Naive thymus-derived CD4-positive, alpha-beta T cell (primary cell): Measurements from ENCODE around the gene THOP1. TPM values are rescaled to one million over a fixed set of nuclear protein-coding genes. Genes with fewer than 3 reads are reported as not detected.

Source experiments
- ATAC-seq: fragments of 150-1000 bp; cut with Tn5 transposase; 2 replicates; pipeline ENCODE4 v1.10.0; 2021; ENCODE audit warnings: mild to moderate bottlenecking, moderate library complexity
- CTCF ChIA-PET: fragments of 350-600 bp; sonication (Branson Sonifier 250); formaldehyde crosslinking; loops from one replicate; lab custom pipeline; 2021; ENCODE audit warnings: antibody characterized with exemption; lab: Charles Lee
- POLR2A ChIA-PET: fragments of 350-600 bp; sonication (Branson Sonifier 250); formaldehyde crosslinking; loops from one replicate; lab custom pipeline; 2021; ENCODE audit warnings: antibody characterized with exemption, inconsistent platforms; lab: Charles Lee
- DNase-seq, 9 donors: peaks; one replicate each; pipeline versions ENCODE4 v3.0.0 to v3.0.0-alpha.2; 2020 to 2022; ENCODE audit warnings: mixed read lengths in 1 of 9
- H3K27ac ChIP-seq: one replicate; pipeline ENCODE4 v1.7.0; 2013; ENCODE audit warnings: mild to moderate bottlenecking, low read depth, low read length, moderate library complexity
- H3K27me3 ChIP-seq, 2 donors: one replicate each; pipeline ENCODE4 v1.7.0; 2013; ENCODE audit warnings: low read length in 2 of 2, mild to moderate bottlenecking in 2 of 2, moderate library complexity in 2 of 2; ENCODE audit not compliant: control insufficient read depth in 2 of 2, insufficient read depth in 2 of 2
- H3K36me3 ChIP-seq, 3 experiments: 1 replicate in 2 of 3; 2 replicates in 1 of 3; pipeline ENCODE4 v1.7.0; 2013; ENCODE audit warnings: low read length in 3 of 3, mild to moderate bottlenecking in 3 of 3, moderate library complexity in 1 of 3; ENCODE audit not compliant: insufficient read depth in 3 of 3, control insufficient read depth in 2 of 3
- H3K4me1 ChIP-seq, 2 donors: one replicate each; pipeline ENCODE4 v1.7.0; 2013; ENCODE audit warnings: low read length in 2 of 2, mild to moderate bottlenecking in 2 of 2, moderate library complexity in 1 of 2; ENCODE audit not compliant: control insufficient read depth in 2 of 2, insufficient read depth in 2 of 2
- H3K4me3 ChIP-seq: 2 replicates; pipeline ENCODE4 v1.7.0; 2013; ENCODE audit warnings: mild to moderate bottlenecking, low read length
- H3K9me3 ChIP-seq, 3 experiments: 1 replicate in 2 of 3; 2 replicates in 1 of 3; pipeline ENCODE4 v1.7.0; 2013; ENCODE audit warnings: low read length in 3 of 3; ENCODE audit not compliant: control insufficient read depth in 2 of 3
- H3K27ac Mint-ChIP-seq, 9 donors: one replicate each; pipeline ENCODE4 v1.8.0; 2020 to 2022; ENCODE audit warnings: mixed read lengths in 9 of 9, mild to moderate bottlenecking in 8 of 9, moderate library complexity in 5 of 9, inconsistent platforms in 2 of 9
- H3K27me3 Mint-ChIP-seq, 5 donors: one replicate each; pipeline ENCODE4 v1.8.0; 2021 to 2022; ENCODE audit warnings: mixed read lengths in 5 of 5, mild to moderate bottlenecking in 1 of 5
- H3K36me3 Mint-ChIP-seq, 5 donors: one replicate each; pipeline ENCODE4 v1.8.0; 2020 to 2022; ENCODE audit warnings: mixed read lengths in 5 of 5, mild to moderate bottlenecking in 3 of 5, inconsistent platforms in 1 of 5
- H3K4me1 Mint-ChIP-seq, 7 donors: one replicate each; pipeline ENCODE4 v1.8.0; 2020 to 2022; ENCODE audit warnings: mixed read lengths in 7 of 7, mild to moderate bottlenecking in 3 of 7, inconsistent platforms in 1 of 7
- H3K4me3 Mint-ChIP-seq, 10 donors: one replicate each; pipeline ENCODE4 v1.8.0; 2020 to 2022; ENCODE audit warnings: mild to moderate bottlenecking in 10 of 10, mixed read lengths in 10 of 10, moderate library complexity in 6 of 10, inconsistent platforms in 2 of 10
- H3K9me3 Mint-ChIP-seq, 11 donors: one replicate each; pipeline ENCODE4 v1.8.0; 2020 to 2022; ENCODE audit warnings: mixed read lengths in 11 of 11, mild to moderate bottlenecking in 4 of 11, inconsistent platforms in 1 of 11, moderate library complexity in 1 of 11
- intact Hi-C, 2 donors: fragments of 100-400 bp; cut with micrococcal nuclease; formaldehyde crosslinking; loops; one replicate each; pipeline ENCODE4 v1.15.1; 2023
- polyA plus RNA-seq, 2 donors: library from polyadenylated mRNA; unstranded; fragments of 300-500 nt; fragmentation: Illumina TruSeq; gene quantifications; one replicate each; pipeline ENCODE4 v1.2.3, GENCODE V29; 2021
- total RNA-seq, 6 experiments: library from RNA in 5 of 6; stranded (reverse) in 5 of 6; gene quantifications; 1 replicate in 5 of 6; 2 replicates in 1 of 6; pipeline ENCODE4 v1.2.3 and lab custom pipeline; 2021 to 2026

Gene THOP1
- total and polyA plus RNA-seq, 7 experiments from 2014 or later, result 26.4 to 98.2 (median 29.7) TPM

GRCh38 chr19:2771786-2772674 is 13.3 kb upstream of the THOP1 start:
- H3K9me3 Mint-ChIP-seq, result no peaks in the 10 kb centered on the region
- POLR2A ChIA-PET, result no interaction called here
- H3K36me3 Mint-ChIP-seq, result peaks cover 0 to 1% (median 0%) of the 10 kb centered on the region in 5 donors
- H3K27ac Mint-ChIP-seq, result peak overlapping the region in 2 of 9 donors; percentile 38 to 72
- H3K4me1 Mint-ChIP-seq, result peaks cover 18 to 37% (median 32%) of the 10 kb centered on the region in 7 donors
- CTCF ChIA-PET, result no interaction called here
- DNase-seq (no peak), ATAC-seq (no peak)
- no peaks in the 10 kb centered on the region for H3K27me3 Mint-ChIP-seq
- intact Hi-C loops, result no loop called here
- Histone ChIP-seq H3K36me3 (peaks cover 0 to 31% (median 0%) of the 10 kb centered on the region in 3 experiments), H3K27me3 (no peaks in the 10 kb centered on the region), H3K4me3 (no peak overlapping the region), H3K9me3 (no peaks in the 10 kb centered on the region), H3K27ac (no peak overlapping the region), H3K4me1 (peaks cover 8 to 14% of the 10 kb centered on the region in 2 donors)
- peak overlapping the region in 4 of 10 donors; percentile 36 to 64 (median 50) for H3K4me3 Mint-ChIP-seq

DNA sequence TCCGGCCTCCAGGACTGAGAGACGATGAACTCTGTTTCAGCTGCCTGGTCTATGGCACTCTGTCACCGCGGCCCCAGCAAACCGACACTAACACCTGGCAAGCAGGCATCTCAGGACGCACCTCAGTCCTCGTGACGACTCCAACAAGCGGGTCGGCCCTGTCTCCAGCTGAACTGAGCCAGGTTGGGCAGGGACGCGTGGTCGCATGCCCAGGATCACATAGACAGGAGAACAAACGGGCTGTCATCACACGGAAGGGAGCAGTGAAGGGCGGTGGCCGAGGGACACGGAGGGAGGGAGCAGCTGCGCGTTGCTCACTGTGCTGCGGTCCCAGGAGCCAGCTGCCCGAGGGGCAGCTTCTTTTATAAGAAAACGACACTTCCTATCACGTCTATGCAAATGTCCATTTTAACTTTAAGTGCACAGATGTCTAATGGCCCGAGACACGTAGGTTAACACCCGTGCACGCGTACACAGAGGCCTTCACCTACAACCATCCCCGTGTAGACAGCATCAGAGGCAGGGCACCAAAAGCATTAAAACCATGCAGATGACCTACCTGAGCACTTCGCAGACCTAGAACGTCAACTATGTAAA is 11.1 kb upstream of the THOP1 start:
- ChIA-PET POLR2A (no interaction called here), CTCF (no interaction called here)
- ATAC-seq (no peak), DNase-seq (no peak)
- peaks cover 8 to 14% of the 10 kb centered on the region in 2 donors for H3K4me1 ChIP-seq
- H3K9me3 ChIP-seq, result no peaks in the 10 kb centered on the region
- no peaks in the 10 kb centered on the region for H3K27me3 ChIP-seq
- peak overlapping the region in 4 of 10 donors; percentile 4 to 28 (median 15) for H3K4me3 Mint-ChIP-seq
- peaks cover 18 to 42% (median 35%) of the 10 kb centered on the region in 7 donors for H3K4me1 Mint-ChIP-seq
- H3K27me3 Mint-ChIP-seq, result no peaks in the 10 kb centered on the region
- intact Hi-C loops, result no loop called here
- peaks cover 0 to 1% (median 0%) of the 10 kb centered on the region in 5 donors for H3K36me3 Mint-ChIP-seq
- H3K9me3 Mint-ChIP-seq, result no peaks in the 10 kb centered on the region
- H3K27ac ChIP-seq, result no peak overlapping the region
- no peak overlapping the region for H3K4me3 ChIP-seq
- peaks cover 0 to 10% (median 0%) of the 10 kb centered on the region in 3 experiments for H3K36me3 ChIP-seq
- peak overlapping the region in 7 of 9 donors; percentile 18 to 99 (median 59) for H3K27ac Mint-ChIP-seq

GRCh38 chr19:2774953-2775555 is 10.2 kb upstream of the THOP1 start:
- POLR2A ChIA-PET, result interaction anchor here (0.7 to 1.3 kb wide), 2 partner anchors 10 to 73 kb away, joined by 4 read pairs; partner anchors contain the start of gene THOP1
- peaks cover 8 to 14% of the 10 kb centered on the region in 2 donors for H3K4me1 ChIP-seq
- H3K27ac ChIP-seq, result peak overlapping the region; percentile 80
- H3K27me3 Mint-ChIP-seq, result no peaks in the 10 kb centered on the region
- peak overlapping the region; percentile 25 for H3K4me3 ChIP-seq
- DNase-seq, result peak in 1 of 9 donors; percentile 22
- peaks cover 0 to 1% (median 0%) of the 10 kb centered on the region in 5 donors for H3K36me3 Mint-ChIP-seq
- peaks cover 20 to 44% (median 38%) of the 10 kb centered on the region in 7 donors for H3K4me1 Mint-ChIP-seq
- CTCF ChIA-PET, result interaction anchor here (0.8 kb wide), 1 partner anchor 26 kb away, joined by 4 read pairs; no protein-coding TSS in a partner anchor
- peak overlapping the region; percentile 92 to 99 (median 97) for H3K27ac Mint-ChIP-seq
- no peaks in the 10 kb centered on the region for H3K27me3 ChIP-seq
- H3K9me3 ChIP-seq, result no peaks in the 10 kb centered on the region
- peaks cover 0 to 9% (median 0%) of the 10 kb centered on the region in 3 experiments for H3K36me3 ChIP-seq
- H3K9me3 Mint-ChIP-seq, result no peaks in the 10 kb centered on the region
- no peak for ATAC-seq
- H3K4me3 Mint-ChIP-seq, result peak overlapping the region; percentile 79 to 92 (median 84)
- intact Hi-C loops, result no loop called here

GRCh38 chr19:2775556-2776430 is 9.5 kb upstream of the THOP1 start:
- POLR2A ChIA-PET, result interaction anchor here (0.7 to 1.3 kb wide), 2 partner anchors 9 to 74 kb away, joined by 4 read pairs; partner anchors contain the start of gene THOP1
- CTCF ChIA-PET, result interaction anchor here (0.6 to 0.8 kb wide), 4 partner anchors 11 to 388 kb away, joined by 3 to 5 read pairs (median 4); no protein-coding TSS in a partner anchor
- DNase-seq (peak; percentile 34 to 70 (median 51)), ATAC-seq (peak; percentile 79)
- H3K4me1 ChIP-seq, result peaks cover 8 to 14% of the 10 kb centered on the region in 2 donors
- Mint-ChIP-seq H3K4me3 (peak overlapping the region; percentile 79 to 92 (median 84)), H3K4me1 (peaks cover 26 to 51% (median 45%) of the 10 kb centered on the region in 7 donors), H3K9me3 (no peaks in the 10 kb centered on the region), H3K36me3 (peaks cover 0 to 1% (median 0%) of the 10 kb centered on the region in 5 donors), H3K27ac (peak overlapping the region; percentile 92 to 99 (median 97)), H3K27me3 (no peaks in the 10 kb centered on the region)
- H3K4me3 ChIP-seq, result peak overlapping the region; percentile 25
- H3K27ac ChIP-seq, result peak overlapping the region; percentile 80
- no peaks in the 10 kb centered on the region for H3K9me3 ChIP-seq
- H3K36me3 ChIP-seq, result peaks cover 0 to 9% (median 0%) of the 10 kb centered on the region in 3 experiments
- no peaks in the 10 kb centered on the region for H3K27me3 ChIP-seq
- intact Hi-C loops, result no loop called here

DNA sequence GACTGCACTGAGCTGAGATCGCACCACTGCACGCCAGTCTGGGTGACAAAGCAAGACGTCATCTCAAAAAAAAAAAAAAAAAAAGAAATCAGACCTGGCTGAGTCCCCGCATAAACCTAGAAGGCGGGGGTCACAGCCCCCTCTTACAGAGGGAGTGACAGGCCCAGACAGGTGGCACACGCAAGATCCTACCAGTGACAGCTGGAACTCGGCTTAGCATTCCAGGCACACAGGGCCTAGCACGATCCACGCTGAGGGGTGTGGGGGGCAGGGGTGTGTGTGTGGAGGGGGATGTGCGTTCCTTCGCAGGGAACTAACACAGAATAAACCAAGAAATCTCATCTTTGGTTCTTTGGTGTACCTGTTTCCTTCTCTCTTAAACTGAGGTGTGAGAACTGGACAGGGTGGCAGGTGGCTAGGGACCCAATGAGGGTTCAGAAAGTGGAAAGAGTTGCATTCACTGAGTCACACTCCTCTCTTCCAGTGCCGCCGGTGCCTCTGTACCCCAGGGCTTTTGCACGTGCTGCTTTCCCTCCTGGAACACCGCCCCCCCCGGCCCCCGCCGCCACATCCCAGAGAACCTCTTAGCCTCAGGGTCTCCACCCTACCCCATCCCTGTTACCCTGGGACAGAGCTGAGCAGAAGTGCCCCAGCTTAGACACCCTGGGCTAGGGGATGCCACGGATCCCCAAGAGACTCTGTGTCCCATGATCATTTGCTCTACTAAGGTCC is 7.2 kb upstream of the THOP1 start:
- Mint-ChIP-seq H3K9me3 (no peaks in the 10 kb centered on the region), H3K27me3 (no peaks in the 10 kb centered on the region), H3K4me3 (no peak overlapping the region), H3K4me1 (peaks cover 41 to 61% (median 54%) of the 10 kb centered on the region in 7 donors), H3K27ac (peak overlapping the region in 4 of 9 donors; percentile 10 to 62 (median 47)), H3K36me3 (peaks cover 0 to 1% (median 0%) of the 10 kb centered on the region in 5 donors)
- intact Hi-C loops, result no loop called here
- no peaks in the 10 kb centered on the region for H3K27me3 ChIP-seq
- H3K4me1 ChIP-seq, result peaks cover 18 to 25% of the 10 kb centered on the region in 2 donors
- H3K36me3 ChIP-seq, result peaks cover 0 to 5% (median 0%) of the 10 kb centered on the region in 3 experiments
- ChIA-PET CTCF (no interaction called here), POLR2A (no interaction called here)
- H3K27ac ChIP-seq, result no peak overlapping the region
- no peaks in the 10 kb centered on the region for H3K9me3 ChIP-seq
- ATAC-seq (no peak), DNase-seq (no peak)
- H3K4me3 ChIP-seq, result no peak overlapping the region
